ENCODE results near the gene FOLR1. TPM values are rescaled to one million over a fixed set of nuclear protein-coding genes. Genes with fewer than 3 reads are reported as not detected.
"Not testable (repeated sequence)": the region's sequence is repeated elsewhere in the genome, so short reads cannot be mapped to it uniquely, and the experiment has no call there.

FOLR1 gene
- polyA plus RNA-seq, 1 of the 3 experiments (the other 2 are of a cell fraction): not detected

- POLR2A ChIA-PET: not testable (repeated sequence)
Observed at GRCh38 chr11:72180892-72181552, 10.9 kb upstream of the FOLR1 start.

GRCh38 chr11:72181553-72181958 lies 10.4 kb upstream of the FOLR1 start:
- H3K27ac ChIP-seq (ENCODE audit: low read depth in 2 of 2, low read length in 1 of 2); H3K9me3 ChIP-seq; POLR2A ChIA-PET; H3K4me3 ChIP-seq (ENCODE audit: low read depth in 2 of 2, low read length in 1 of 2); H3K9ac ChIP-seq; DNase-seq; H3K4me1 ChIP-seq (ENCODE audit: control insufficient read depth in 1 of 2, insufficient read depth in 2 of 2, low read depth in 1 of 2, low read length in 1 of 2); H3K27me3 ChIP-seq (ENCODE audit: insufficient read depth); H2AFZ ChIP-seq (ENCODE audit: low read depth); H3K4me2 ChIP-seq; H3F3A ChIP-seq (replicated peaks; ENCODE audit: insufficient read depth); H3K36me3 ChIP-seq (replicated peaks in 1 of 2; ENCODE audit: control insufficient read depth in 1 of 2, insufficient read depth in 2 of 2, low read length in 1 of 2); H3K79me2 ChIP-seq (ENCODE audit: insufficient read depth); H3K9me2 ChIP-seq; H4K20me1 ChIP-seq (ENCODE audit: insufficient read depth): not testable (repeated sequence)
- CTCF ChIA-PET: interaction anchor here (0.7 to 2.1 kb wide), 2 partner anchors 37 to 396 kb away, joined by 3 to 8 read pairs; no protein-coding TSS in a partner anchor
- TF ChIP-seq, protein P1, sequence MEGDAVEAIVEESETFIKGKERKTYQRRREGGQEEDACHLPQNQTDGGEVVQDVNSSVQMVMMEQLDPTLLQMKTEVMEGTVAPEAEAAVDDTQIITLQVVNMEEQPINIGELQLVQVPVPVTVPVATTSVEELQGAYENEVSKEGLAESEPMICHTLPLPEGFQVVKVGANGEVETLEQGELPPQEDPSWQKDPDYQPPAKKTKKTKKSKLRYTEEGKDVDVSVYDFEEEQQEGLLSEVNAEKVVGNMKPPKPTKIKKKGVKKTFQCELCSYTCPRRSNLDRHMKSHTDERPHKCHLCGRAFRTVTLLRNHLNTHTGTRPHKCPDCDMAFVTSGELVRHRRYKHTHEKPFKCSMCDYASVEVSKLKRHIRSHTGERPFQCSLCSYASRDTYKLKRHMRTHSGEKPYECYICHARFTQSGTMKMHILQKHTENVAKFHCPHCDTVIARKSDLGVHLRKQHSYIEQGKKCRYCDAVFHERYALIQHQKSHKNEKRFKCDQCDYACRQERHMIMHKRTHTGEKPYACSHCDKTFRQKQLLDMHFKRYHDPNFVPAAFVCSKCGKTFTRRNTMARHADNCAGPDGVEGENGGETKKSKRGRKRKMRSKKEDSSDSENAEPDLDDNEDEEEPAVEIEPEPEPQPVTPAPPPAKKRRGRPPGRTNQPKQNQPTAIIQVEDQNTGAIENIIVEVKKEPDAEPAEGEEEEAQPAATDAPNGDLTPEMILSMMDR (IDR thresholded peaks at IDR 0.05): peak; percentile 18; the same call in 1 of the 2 replicates
- WGBS (ENCODE audit: low lambda C conversion rate): 83% methylated on average over 3 of the region's 3 CpGs

More at GRCh38 chr11:72180892-72181552, 10.9 kb upstream of the FOLR1 start:
- not testable (repeated sequence) for H3K4me3 ChIP-seq (ENCODE audit: low read depth in 2 of 2, low read length in 1 of 2); H4K20me1 ChIP-seq (ENCODE audit: insufficient read depth); H3K36me3 ChIP-seq (replicated peaks in 1 of 2; ENCODE audit: control insufficient read depth in 1 of 2, insufficient read depth in 2 of 2, low read length in 1 of 2); H3F3A ChIP-seq (replicated peaks; ENCODE audit: insufficient read depth); H3K4me1 ChIP-seq (ENCODE audit: control insufficient read depth in 1 of 2, insufficient read depth in 2 of 2, low read depth in 1 of 2, low read length in 1 of 2); H3K9me3 ChIP-seq; H3K27ac ChIP-seq (ENCODE audit: low read depth in 2 of 2, low read length in 1 of 2); H3K27me3 ChIP-seq (ENCODE audit: insufficient read depth); H3K4me2 ChIP-seq; H3K79me2 ChIP-seq (ENCODE audit: insufficient read depth); DNase-seq; H3K9ac ChIP-seq; H2AFZ ChIP-seq (ENCODE audit: low read depth); H3K9me2 ChIP-seq
- CTCF ChIA-PET: interaction anchor here (2.1 kb wide), 1 partner anchor 37 kb away, joined by 8 read pairs; no protein-coding TSS in a partner anchor
- 57% methylated on average over 7 of the region's 7 CpGs for WGBS (ENCODE audit: low lambda C conversion rate)

GRCh38 chr11:72188267-72188666 lies 3.7 kb upstream of the FOLR1 start:
- 90% methylated on average over 1 of the region's 1 CpG for WGBS (ENCODE audit: low lambda C conversion rate)
- TF ChIP-seq EZH2phosphoT487 (IDR thresholded peaks at IDR 0.05; ENCODE audit: borderline replicate concordance, low read depth): no peak
- no peak for TF ChIP-seq RXRA (IDR thresholded peaks at IDR 0.05; ENCODE audit: borderline replicate concordance, low read depth)
- TF ChIP-seq USF2 (IDR thresholded peaks at IDR 0.05; ENCODE audit: borderline replicate concordance, low read depth, low read length): no peak
- TF ChIP-seq, protein P2, sequence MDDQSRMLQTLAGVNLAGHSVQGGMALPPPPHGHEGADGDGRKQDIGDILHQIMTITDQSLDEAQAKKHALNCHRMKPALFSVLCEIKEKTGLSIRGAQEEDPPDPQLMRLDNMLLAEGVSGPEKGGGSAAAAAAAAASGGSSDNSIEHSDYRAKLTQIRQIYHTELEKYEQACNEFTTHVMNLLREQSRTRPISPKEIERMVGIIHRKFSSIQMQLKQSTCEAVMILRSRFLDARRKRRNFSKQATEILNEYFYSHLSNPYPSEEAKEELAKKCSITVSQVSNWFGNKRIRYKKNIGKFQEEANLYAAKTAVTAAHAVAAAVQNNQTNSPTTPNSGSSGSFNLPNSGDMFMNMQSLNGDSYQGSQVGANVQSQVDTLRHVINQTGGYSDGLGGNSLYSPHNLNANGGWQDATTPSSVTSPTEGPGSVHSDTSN (IDR thresholded peaks at IDR 0.05): no peak
- no peak for TF ChIP-seq RAD21 (IDR thresholded peaks at IDR 0.05; ENCODE audit: low read length)
- TF ChIP-seq RFX5 (IDR thresholded peaks at IDR 0.05; ENCODE audit: low read length): no peak
- no peak for TF ChIP-seq MXI1 (IDR thresholded peaks at IDR 0.05; ENCODE audit: low read depth, low read length)
- TF ChIP-seq TEAD4 (IDR thresholded peaks at IDR 0.05; ENCODE audit: borderline replicate concordance, insufficient read depth): no peak
- TF ChIP-seq CHD2 (IDR thresholded peaks at IDR 0.05; ENCODE audit: low read length, partially characterized antibody): no peak
- TF ChIP-seq MAX (IDR thresholded peaks at IDR 0.05; ENCODE audit: low read depth): no peak
- no peak for TF ChIP-seq IRF3 (IDR thresholded peaks at IDR 0.05; ENCODE audit: low read depth, low read length)
- TF ChIP-seq FOXJ3 (CRISPR knock-in tag; IDR thresholded peaks at IDR 0.05): no peak
- TF ChIP-seq FOXM1 (IDR thresholded peaks at IDR 0.05; ENCODE audit: low read depth): no peak
- Histone ChIP-seq H4K20me1 (ENCODE audit: insufficient read depth) (no peaks in the 10 kb centered on the region), H3K27ac (ENCODE audit: low read depth in 2 of 2, low read length in 1 of 2) (no peak overlapping the region), H3K79me2 (ENCODE audit: insufficient read depth) (no peaks in the 10 kb centered on the region), H3K9ac (no peak overlapping the region), H2AFZ (ENCODE audit: low read depth) (no peak overlapping the region), H3F3A (replicated peaks; ENCODE audit: insufficient read depth) (peaks cover under 1% of the 10 kb centered on the region), H3K27me3 (ENCODE audit: insufficient read depth) (no peaks in the 10 kb centered on the region), H3K4me3 (ENCODE audit: low read depth in 2 of 2, low read length in 1 of 2) (no peak overlapping the region), H3K9me2 (no peaks in the 10 kb centered on the region), H3K36me3 (replicated peaks in 1 of 2; ENCODE audit: control insufficient read depth in 1 of 2, insufficient read depth in 2 of 2, low read length in 1 of 2) (no peaks in the 10 kb centered on the region), H3K9me3 (no peaks in the 10 kb centered on the region), H3K4me2 (no peak overlapping the region), H3K4me1 (ENCODE audit: control insufficient read depth in 1 of 2, insufficient read depth in 2 of 2, low read depth in 1 of 2, low read length in 1 of 2) (peaks cover 0 to 12% of the 10 kb centered on the region in 2 experiments; a peak in 1 of 4 replicates)
- ChIA-PET CTCF (interaction anchor here (0.6 to 2.7 kb wide), 6 partner anchors 14 to 246 kb away, joined by 3 to 7 read pairs (median 3); partner anchors contain the start of gene CLPB), POLR2A (interaction anchor here (0.5 to 0.6 kb wide), 2 partner anchors 9 to 47 kb away, joined by 3 to 5 read pairs; no protein-coding TSS in a partner anchor)
- DNase-seq: no peak
